Measurements from ENCODE around the gene CHCHD10.

CHCHD10 gene

DNA sequence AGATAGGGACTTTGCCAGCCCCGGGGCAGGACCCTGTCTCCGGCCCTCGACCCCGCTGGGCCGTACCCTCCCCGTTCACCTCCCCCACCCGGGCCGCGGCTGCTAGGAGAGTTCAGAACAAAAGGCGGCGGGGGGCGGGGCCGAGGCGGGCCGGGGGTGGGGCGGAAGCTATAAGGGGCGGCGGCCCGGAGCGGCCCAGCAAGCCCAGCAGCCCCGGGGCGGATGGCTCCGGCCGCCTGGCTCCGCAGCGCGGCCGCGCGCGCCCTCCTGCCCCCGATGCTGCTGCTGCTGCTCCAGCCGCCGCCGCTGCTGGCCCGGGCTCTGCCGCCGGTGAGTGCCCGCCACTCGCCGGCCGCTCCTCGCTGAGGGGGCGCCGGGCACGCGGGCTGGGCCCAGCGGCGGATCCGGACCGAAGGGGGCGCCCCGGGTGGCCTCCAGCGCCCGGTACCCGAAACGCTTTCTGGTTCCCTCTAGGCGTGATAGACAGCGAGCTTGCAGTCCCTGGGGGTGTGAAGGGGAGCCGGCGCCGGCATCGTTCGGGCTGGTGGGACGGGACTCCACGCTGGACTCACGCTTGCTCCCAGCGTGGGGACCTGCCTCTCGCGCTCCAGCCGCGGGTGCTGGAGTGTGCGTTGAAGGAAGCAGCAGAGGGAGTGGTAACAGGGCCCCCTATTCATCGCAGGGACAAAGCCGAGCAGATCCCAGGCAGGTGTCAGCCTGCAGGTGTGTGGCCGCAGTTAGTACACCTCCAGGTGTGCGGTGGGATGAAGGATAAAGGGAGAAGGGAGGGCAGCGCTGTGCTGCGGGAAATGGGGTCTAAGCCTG, 5.1 kb upstream of the CHCHD10 start, which contains the start of gene MMP11:
Gene MMP11, plus strand, starts transcription at position 201 of the 825 bp plus-strand sequence. Its CDS starts 22 bp downstream, at position 223.
- DNase-seq (ENCODE audit: low spot score) = peak; percentile 85

DNA sequence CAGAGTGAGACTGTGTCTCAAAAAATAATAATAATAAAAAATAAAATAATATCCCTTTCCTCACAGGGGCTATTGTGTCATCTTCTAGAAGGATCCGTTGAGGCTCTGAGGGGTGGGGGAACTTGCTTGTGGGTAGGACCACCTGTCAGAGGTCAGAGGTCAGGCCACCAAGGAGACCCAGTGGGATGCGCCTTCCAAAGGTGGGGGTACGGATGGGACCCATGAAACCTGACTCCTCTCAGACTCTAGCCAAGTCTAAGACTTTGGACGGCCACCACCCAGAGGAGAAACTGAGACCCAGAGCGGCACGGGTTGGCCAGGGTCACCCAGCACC, 4.5 kb upstream of the CHCHD10 start:
- DNase-seq (ENCODE audit: low spot score) = no peak

- DNase-seq (ENCODE audit: low spot score) = no peak
These were observed 1.7 kb upstream of the CHCHD10 start for GRCh38 chr22:23769321-23769965.

DNA sequence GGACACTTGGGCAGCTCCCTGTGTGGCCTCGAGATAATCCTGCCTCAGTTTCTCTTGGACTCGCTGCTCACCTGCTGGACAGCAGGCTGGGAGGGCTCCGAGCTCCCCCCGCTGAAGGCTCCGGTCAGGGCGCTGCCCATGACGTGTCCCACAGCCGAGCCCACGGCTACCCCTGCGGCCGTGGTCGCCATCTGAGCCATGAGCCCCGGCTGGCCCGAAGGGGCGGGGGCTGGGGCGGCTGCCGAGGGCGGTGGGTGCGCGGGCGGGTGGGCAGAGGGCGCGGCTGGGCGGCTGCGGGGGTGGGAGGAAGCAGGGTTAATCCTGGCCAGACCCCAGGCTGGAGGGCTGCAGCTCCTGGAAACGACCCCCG, 484 bp downstream of the CHCHD10 start:
- DNase-seq (ENCODE audit: low spot score) = no peak

DNA sequence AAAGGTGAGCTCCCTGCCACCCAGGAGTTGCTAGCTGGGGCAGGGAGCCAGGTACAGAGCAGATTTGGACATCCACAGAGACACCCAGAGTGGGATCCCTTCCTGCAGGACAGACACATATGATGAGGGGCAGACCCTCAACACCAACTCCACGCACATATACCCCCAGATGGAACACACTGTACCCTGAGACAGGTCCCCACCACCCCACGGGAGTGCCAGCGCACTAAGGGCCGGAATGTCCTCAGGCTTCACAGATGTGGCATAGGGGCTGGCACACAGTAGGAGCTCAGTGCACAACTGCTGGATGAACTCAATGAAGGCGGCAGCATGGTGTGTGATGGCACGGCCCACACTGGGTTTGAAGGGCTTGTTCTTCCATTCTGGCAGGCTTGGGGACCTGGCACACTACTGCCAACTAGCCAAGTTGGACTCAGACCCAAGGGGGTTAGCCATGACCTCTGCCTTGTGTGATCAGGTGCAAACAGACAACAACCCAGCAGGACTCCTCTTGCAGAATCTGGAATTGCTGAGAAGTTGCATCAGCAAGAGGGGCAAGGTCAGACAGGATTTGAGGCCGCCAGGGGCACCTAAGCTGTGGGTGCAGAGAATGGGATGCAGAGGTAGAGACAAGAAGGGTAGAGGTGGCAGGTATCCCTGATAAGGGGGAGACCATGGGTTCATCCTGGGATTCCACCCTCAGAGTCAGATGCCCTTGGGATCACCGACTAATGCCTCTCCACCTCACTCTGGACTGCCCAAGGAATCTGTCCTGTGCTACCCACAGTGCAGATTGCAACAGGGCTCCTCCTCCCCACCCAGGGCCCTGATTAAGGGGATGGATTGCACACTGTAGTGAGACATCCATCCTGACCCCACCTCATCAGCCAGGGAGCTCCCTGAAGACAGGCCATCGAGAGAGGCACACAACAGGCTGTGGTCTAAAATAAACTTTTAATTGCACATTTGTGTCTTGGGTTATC, 2.6 kb downstream of the CHCHD10 start:
- DNase-seq (ENCODE audit: low spot score) = no peak

DNA sequence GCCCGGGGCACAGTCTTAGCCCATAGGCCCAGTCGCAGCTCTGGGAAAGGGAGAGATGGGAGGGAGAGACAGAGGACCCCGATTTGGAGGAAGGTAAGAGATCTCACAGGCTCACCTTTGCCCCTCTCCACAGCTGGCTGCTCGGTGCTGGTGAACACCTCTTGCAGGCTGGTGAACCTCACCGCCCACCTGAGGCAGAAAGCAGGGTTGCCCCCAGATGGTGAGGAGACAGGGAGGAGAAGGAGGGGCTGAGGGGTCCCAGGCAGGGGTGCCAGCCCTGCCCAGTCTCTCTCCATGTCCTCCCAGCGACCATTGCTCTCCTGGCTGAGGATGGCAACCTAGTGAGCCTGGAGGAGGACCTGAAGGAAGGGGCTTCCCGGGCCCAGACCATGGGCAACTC, 3.8 kb downstream of the CHCHD10 start:
- no peak for DNase-seq (ENCODE audit: low spot score)

DNA sequence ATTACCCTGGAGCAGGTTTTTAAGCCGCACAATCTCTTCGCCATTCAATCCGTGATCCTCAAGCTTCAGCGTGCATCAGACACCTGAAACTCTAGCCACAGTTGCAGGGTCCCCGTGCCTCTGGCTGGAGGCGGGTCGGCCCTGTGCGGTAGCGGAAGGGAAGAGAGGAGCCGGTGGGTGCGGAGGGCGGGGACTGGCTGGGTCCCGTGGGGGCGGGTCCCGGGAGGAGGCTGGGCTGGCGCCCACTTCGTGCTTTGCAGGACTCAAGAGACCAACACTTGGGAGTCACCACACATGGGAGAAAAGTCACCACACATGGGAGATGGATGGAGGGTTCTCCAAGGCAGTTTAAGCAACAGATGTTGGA, 4.2 kb downstream of the CHCHD10 start:
- DNase-seq (ENCODE audit: low spot score) = no peak

- peak; percentile 68 for DNase-seq (ENCODE audit: low spot score)
These were observed 4.8 kb downstream of the CHCHD10 start, which contains the start of gene C22orf15 for GRCh38 chr22:23762842-23763578. C22orf15 (plus strand) TSS chr22:23762990; CDS start chr22:23763307, 317 bp downstream.

- DNase-seq (ENCODE audit: low spot score) = no peak
These were observed 7.7 kb downstream of the CHCHD10 start for GRCh38 chr22:23760056-23760455.

GRCh38 chr22:23759566-23759965, 8.2 kb downstream of the CHCHD10 start:
- DNase-seq (ENCODE audit: low spot score) = no peak

DNA sequence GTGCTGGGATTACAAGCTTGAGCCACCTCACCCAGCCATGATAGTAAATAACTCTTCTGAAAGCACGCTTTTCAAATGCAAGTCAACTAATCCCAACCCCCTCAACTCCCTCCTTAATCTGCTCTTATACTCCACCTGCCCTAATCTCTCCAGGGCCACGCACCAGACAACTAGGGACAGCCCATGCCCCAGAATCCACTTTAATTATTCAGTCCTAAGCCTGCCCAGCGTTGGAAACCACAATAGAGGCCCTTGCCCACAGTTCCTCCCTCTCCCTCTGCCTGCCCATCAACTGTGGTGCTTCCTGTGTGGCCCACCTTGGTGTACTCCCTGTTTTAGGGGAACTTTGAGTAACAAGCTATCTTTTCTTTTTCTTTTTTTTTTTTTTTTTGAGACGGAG, 10.9 kb downstream of the CHCHD10 start:
- DNase-seq (ENCODE audit: low spot score) = no peak

- DNase-seq (ENCODE audit: low spot score) = no peak
These were observed 12.1 kb downstream of the CHCHD10 start for GRCh38 chr22:23755711-23756110.

- DNase-seq (ENCODE audit: low spot score) = no peak
These were observed 12.7 kb downstream of the CHCHD10 start for GRCh38 chr22:23754980-23755636.

GRCh38 chr22:23754220-23754919, 13.4 kb downstream of the CHCHD10 start, which contains the start of gene VPREB3:
VPREB3 (minus strand) TSS chr22:23754425; CDS start chr22:23754363, 62 bp downstream.
- no peak for DNase-seq (ENCODE audit: low spot score)

- DNase-seq (ENCODE audit: low spot score) = no peak
These were observed 14.4 kb downstream of the CHCHD10 start for GRCh38 chr22:23753385-23753784.

DNA sequence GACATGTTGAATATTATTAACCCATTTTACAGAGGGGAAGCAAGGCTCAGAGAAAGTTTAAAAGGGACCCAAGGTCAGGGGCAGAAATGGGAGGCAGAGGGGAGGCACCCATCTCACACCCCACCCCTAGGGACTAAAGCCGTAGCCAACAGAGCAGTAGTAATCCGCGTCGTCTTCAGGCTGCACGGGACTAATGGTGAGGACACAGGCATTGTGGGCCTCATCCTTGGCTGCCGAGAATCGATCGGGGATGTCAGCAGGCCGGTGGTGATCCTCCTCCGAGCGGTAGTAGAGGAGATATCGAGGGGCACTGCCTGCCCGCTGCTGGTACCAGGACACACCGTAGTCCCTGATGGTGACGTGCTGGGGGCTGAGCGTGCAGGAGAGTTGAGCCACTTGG, 15.0 kb downstream of the CHCHD10 start:
- no peak for DNase-seq (ENCODE audit: low spot score)

GRCh38 chr22:23752090-23752691, 15.6 kb downstream of the CHCHD10 start:
- DNase-seq (ENCODE audit: low spot score) = no peak

DNA sequence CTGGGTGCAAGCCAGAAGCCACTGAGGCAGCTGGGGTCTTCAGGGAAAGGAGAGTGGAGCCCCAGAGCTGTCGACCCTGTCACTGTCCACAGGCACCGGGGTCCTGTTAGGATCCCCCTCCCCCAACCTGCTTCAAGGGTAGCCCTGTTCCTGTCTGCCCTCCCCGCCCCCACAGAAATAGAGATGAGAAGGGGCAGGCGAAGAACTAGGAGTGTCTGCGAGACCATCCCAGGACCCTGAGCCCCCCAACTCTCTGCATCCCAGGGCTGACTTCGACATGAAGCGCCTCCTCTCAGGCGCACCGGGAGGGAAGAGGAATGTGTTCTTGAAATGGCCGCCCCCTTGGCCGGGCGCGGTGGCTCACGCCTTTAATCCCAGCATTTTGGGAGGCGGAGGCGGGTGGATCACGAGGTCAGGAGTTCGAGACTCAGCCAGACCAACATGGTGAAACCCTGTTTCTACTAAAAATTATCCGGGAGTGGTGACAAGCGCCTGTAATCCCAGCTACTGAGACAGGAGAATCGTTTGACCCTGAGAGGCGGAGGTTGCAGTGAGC, 16.3 kb downstream of the CHCHD10 start:
- no peak for DNase-seq (ENCODE audit: low spot score)

DNA sequence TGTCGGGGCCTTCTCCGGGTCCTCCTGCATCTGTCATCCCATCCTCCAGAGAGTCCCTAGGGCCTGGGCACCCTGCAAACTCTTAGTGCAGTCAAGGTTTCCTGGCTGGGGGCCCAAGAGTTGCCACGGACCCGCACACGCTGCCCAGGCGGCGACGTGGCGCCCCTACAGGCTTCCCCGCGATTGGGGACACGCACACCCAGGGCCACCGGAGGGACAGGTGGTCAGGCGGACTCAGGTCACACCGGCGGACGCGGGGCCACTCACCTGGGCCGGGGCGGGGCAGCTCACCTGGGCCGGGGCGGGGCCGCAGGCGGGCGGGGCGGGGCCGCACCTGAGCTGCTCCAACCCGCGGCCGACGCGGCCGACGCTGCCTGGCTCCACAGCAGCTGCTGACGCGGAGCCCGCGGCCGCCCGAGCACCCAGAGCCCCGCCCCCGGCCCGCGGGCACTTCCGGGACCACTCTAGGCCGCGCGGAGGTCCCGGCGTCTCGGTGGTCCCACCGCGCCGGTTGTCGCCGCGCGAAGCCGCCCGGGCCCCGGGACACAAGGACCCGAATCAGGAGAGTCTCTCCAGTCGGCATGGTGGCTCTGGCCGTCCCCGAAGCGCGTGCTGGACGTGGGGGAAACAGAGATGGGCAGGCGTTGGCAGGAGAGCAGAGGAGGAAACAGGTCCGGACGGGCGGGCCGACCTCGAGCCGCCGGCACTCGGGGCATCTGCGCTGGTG, 16.9 kb downstream of the CHCHD10 start, which contains the start of gene ZNF70:
Gene ZNF70, minus strand, starts transcription at position 399 of the 727 bp plus-strand sequence. CDS start 5,972 bp downstream, outside the sequence.
- peak; percentile 96 for DNase-seq (ENCODE audit: low spot score)
